Measurements from ENCODE around the gene CIAO1. TPM values are rescaled to one million over a fixed set of nuclear protein-coding genes. Genes with fewer than 3 reads are reported as not detected.
A peak's percentile ranks its signal among the peaks of the same experiment; 100 is the strongest.

Gene CIAO1
- total and polyA plus RNA-seq, 2 of the 13 experiments (the other 11 are each of a cell fraction or from before 2014, with no cell fraction given), result 99.3 to 120 TPM

GRCh38 chr2:96260387-96261260 is 5.4 kb upstream of the CIAO1 start (continued):
- TF ChIP-seq THAP9 (CRISPR knock-in tag; IDR thresholded peaks at IDR 0.05; ENCODE audit: borderline replicate concordance) (peak; percentile 35; the same call in 1 of the 2 replicates), ZNF367 (CRISPR knock-in tag; IDR thresholded peaks at IDR 0.05; ENCODE audit: borderline replicate concordance) (no peak), ZNF552 (CRISPR knock-in tag; IDR thresholded peaks at IDR 0.05; ENCODE audit: borderline replicate concordance) (no peak), FOXA1 (IDR thresholded peaks at IDR 0.05) (peak; percentile 94), FOXA1 (CRISPR knock-in tag; IDR thresholded peaks at IDR 0.05) (peak; percentile 100), ZNF441 (CRISPR knock-in tag; IDR thresholded peaks at IDR 0.05; ENCODE audit: borderline replicate concordance) (peak; percentile 84), SETDB1 (CRISPR knock-in tag; IDR thresholded peaks at IDR 0.05; ENCODE audit: borderline replicate concordance) (no peak), NFE2 (CRISPR knock-in tag; IDR thresholded peaks at IDR 0.05) (no peak), SMARCE1 (IDR thresholded peaks at IDR 0.05; ENCODE audit: borderline replicate concordance) (no peak), MED8 (CRISPR knock-in tag; IDR thresholded peaks at IDR 0.05; ENCODE audit: insufficient replicate concordance) (no peak), THRA (CRISPR knock-in tag; IDR thresholded peaks at IDR 0.05; ENCODE audit: borderline replicate concordance) (peak; percentile 62), SAFB2 (CRISPR knock-in tag; IDR thresholded peaks at IDR 0.05; ENCODE audit: borderline replicate concordance, low read depth) (no peak), ZBTB3 (CRISPR knock-in tag; IDR thresholded peaks at IDR 0.05; ENCODE audit: borderline replicate concordance, low read depth) (peak; percentile 83; the same call in 1 of the 2 replicates), ZNF614 (CRISPR knock-in tag; IDR thresholded peaks at IDR 0.05; ENCODE audit: borderline replicate concordance) (peak; percentile 85; the same call in 1 of the 2 replicates), ZFP41 (CRISPR knock-in tag; IDR thresholded peaks at IDR 0.05; ENCODE audit: borderline replicate concordance) (0 out of 2 replicates have a peak, but pooled peaks have one; percentile 19), POGZ (CRISPR knock-in tag; IDR thresholded peaks at IDR 0.05) (no peak), ZNF772 (CRISPR knock-in tag; IDR thresholded peaks at IDR 0.05) (no peak; the same call in 1 of the 2 replicates), PREB (CRISPR knock-in tag; IDR thresholded peaks at IDR 0.05) (no peak), SRF (IDR thresholded peaks at IDR 0.05; ENCODE audit: low read depth, low read length) (no peak), ZNF143 (CRISPR knock-in tag; IDR thresholded peaks at IDR 0.05) (peak; percentile 56; the same call in 1 of the 2 replicates), NONO (IDR thresholded peaks at IDR 0.05) (no peak), NONO (CRISPR knock-in tag; conservative IDR thresholded peaks at IDR 0.05) (peak; percentile 87; the same call in 1 of the 2 replicates), CHD2 (IDR thresholded peaks at IDR 0.05; ENCODE audit: low read depth, low read length) (no peak; the same call in 1 of the 2 replicates), ZBTB14 (CRISPR knock-in tag; IDR thresholded peaks at IDR 0.05) (no peak)

Data from HepG2 (cell line).